B cell (primary cell): ENCODE results near the gene GRHPR. TPM values are rescaled to one million over a fixed set of nuclear protein-coding genes. Genes with fewer than 3 reads are reported as not detected.

Source experiments
- ATAC-seq: fragments of 200-7000 bp; cut with Tn5 transposase; one replicate; pipeline ENCODE4 v1.10.0; 2021; ENCODE audit warnings: low read depth, mild to moderate bottlenecking, moderate number of reproducible peaks, moderate library complexity
- CTCF ChIA-PET: fragments of 350-600 bp; sonication (Branson Sonifier 250); formaldehyde crosslinking; loops from one replicate; lab custom pipeline; 2021; ENCODE audit warnings: antibody characterized with exemption, inconsistent platforms; lab: Charles Lee
- POLR2A ChIA-PET: fragments of 350-600 bp; sonication (Branson Sonifier 250); formaldehyde crosslinking; loops from one replicate; lab custom pipeline; 2021; ENCODE audit warnings: antibody characterized with exemption; lab: Charles Lee
- DNase-seq: peaks from one replicate; pipeline ENCODE4 v3.0.0; 2013
- H2AFZ ChIP-seq: 2 replicates; pipeline ENCODE4 v1.6.1; 2012; ENCODE audit warnings: mild to moderate bottlenecking, low read depth, low read length; ENCODE audit not compliant: insufficient read depth, poor library complexity, severe bottlenecking
- H3K27ac ChIP-seq, 2 donors: 1 replicate in 1 of 2; 2 replicates in 1 of 2; pipeline ENCODE4 v1.5.1; 2012 to 2013; ENCODE audit warnings: low read length in 2 of 2, mild to moderate bottlenecking in 2 of 2, moderate library complexity in 1 of 2
- H3K27me3 ChIP-seq, 4 experiments: fragments of 200-600 bp in 1 of 4; sonication (generic) in 1 of 4; replicated peaks in 1 of 4; 1 replicate in 2 of 4; 2 replicates in 2 of 4; pipeline versions ENCODE4 v1.6.1 to v1.7.0; 2013 to 2016; ENCODE audit warnings: low read length in 3 of 4, mild to moderate bottlenecking in 2 of 4, mixed read lengths in 1 of 4, moderate library complexity in 1 of 4; ENCODE audit not compliant: insufficient read depth in 4 of 4, control insufficient read depth in 3 of 4; ENCODE audit errors: control extremely low read depth in 1 of 4
- H3K36me3 ChIP-seq, 2 experiments: replicated peaks in 1 of 2; 1 replicate in 1 of 2; 2 replicates in 1 of 2; pipeline versions ENCODE4 v1.6.1 to v1.7.1; 2013; ENCODE audit warnings: low read length in 1 of 2; ENCODE audit not compliant: insufficient read depth in 2 of 2, control insufficient read depth in 1 of 2; ENCODE audit errors: control extremely low read depth in 1 of 2, extremely low read depth in 1 of 2
- H3K4me1 ChIP-seq, 2 donors: fragments of 200-600 bp in 1 of 2; sonication (generic) in 1 of 2; 1 replicate in 1 of 2; 2 replicates in 1 of 2; pipeline versions ENCODE4 v1.5.1 to v1.6.1; 2013 to 2017; ENCODE audit warnings: low read length in 2 of 2; ENCODE audit not compliant: control insufficient read depth in 2 of 2, insufficient read depth in 2 of 2
- H3K4me2 ChIP-seq: replicated peaks from 2 replicates; pipeline ENCODE3; 2012; ENCODE audit warnings: mild to moderate bottlenecking, low read depth, low read length; ENCODE audit not compliant: poor library complexity, severe bottlenecking
- H3K4me3 ChIP-seq, 5 experiments: fragments of 200-600 bp in 1 of 5; sonication (generic) in 1 of 5; 1 replicate in 3 of 5; 2 replicates in 2 of 5; pipeline versions ENCODE4 v1.5.1 to v1.7.0; 2011 to 2016; ENCODE audit warnings: low read length in 4 of 5, mild to moderate bottlenecking in 4 of 5, low read depth in 2 of 5, control low read depth in 1 of 5, moderate library complexity in 1 of 5; ENCODE audit not compliant: insufficient read depth in 1 of 5; ENCODE audit errors: control extremely low read depth in 1 of 5, extremely low read depth in 1 of 5
- H3K79me2 ChIP-seq: fragments of 200-600 bp; sonication (generic); one replicate; pipeline ENCODE4 v1.6.0; 2016; ENCODE audit warnings: low read length; ENCODE audit not compliant: control insufficient read depth, insufficient read depth
- H3K9ac ChIP-seq: fragments of 200-600 bp; sonication (generic); 2 replicates; pipeline ENCODE4 v1.6.1; 2017; ENCODE audit warnings: mild to moderate bottlenecking, low read length, moderate library complexity
- H3K9me3 ChIP-seq, 3 donors: one replicate each; pipeline versions ENCODE4 v1.6.1 to v1.7.1; 2013; ENCODE audit warnings: low read length in 2 of 3; ENCODE audit not compliant: control insufficient read depth in 2 of 3, insufficient read depth in 1 of 3; ENCODE audit errors: control extremely low read depth in 1 of 3
- H4K20me1 ChIP-seq: 2 replicates; pipeline ENCODE4 v1.6.0; 2012; ENCODE audit warnings: mild to moderate bottlenecking, low read length; ENCODE audit not compliant: insufficient read depth, control insufficient read depth, poor library complexity, severe bottlenecking
- H3K27ac Mint-ChIP-seq: one replicate; pipeline ENCODE4 v1.8.0; 2021; ENCODE audit warnings: mixed read lengths
- H3K27me3 Mint-ChIP-seq: one replicate; pipeline ENCODE4 v1.8.0; 2021; ENCODE audit warnings: mixed read lengths
- H3K4me1 Mint-ChIP-seq: one replicate; pipeline ENCODE4 v1.8.0; 2021; ENCODE audit warnings: mixed read lengths
- H3K4me3 Mint-ChIP-seq: one replicate; pipeline ENCODE4 v1.8.0; 2021; ENCODE audit warnings: mixed read lengths
- H3K9me3 Mint-ChIP-seq: one replicate; pipeline ENCODE4 v1.8.0; 2022; ENCODE audit warnings: mixed read lengths; ENCODE audit not compliant: insufficient read depth
- CTCF ChIP-seq: fragments of 200-600 bp; IDR thresholded peaks from one replicate; pipeline ENCODE4 v1.8.0; 2022; ENCODE audit warnings: antibody characterized with exemption, mild to moderate bottlenecking
- EZH2 ChIP-seq: IDR thresholded peaks from 2 replicates; pipeline ENCODE4 v1.6.1; 2012; ENCODE audit warnings: borderline replicate concordance, low read depth, mild to moderate bottlenecking, moderate library complexity, low read length; ENCODE audit not compliant: insufficient read depth, poor library complexity, severe bottlenecking
- WGBS: methylation state at CpG from one replicate; pipeline ENCODE4 v1.1.5; 2013; ENCODE audit warnings: missing lambda C conversion rate; ENCODE audit not compliant: insufficient coverage; 5-methylcytosine and 5-hydroxymethylcytosine counted together
- intact Hi-C: fragments of 100-400 bp; cut with micrococcal nuclease; formaldehyde crosslinking; loops from one replicate; pipeline ENCODE4 v1.10.0; 2022
- polyA plus RNA-seq: library from polyadenylated mRNA; depleted of rRNA; stranded (reverse); fragments of >200 nt; gene quantifications from 2 replicates; pipeline ENCODE4 v1.2.3, GENCODE V29; 2012
- total RNA-seq, 2 donors: library from RNA; stranded (reverse); fragments of 120-200 nt in 1 of 2; gene quantifications; 1 replicate in 1 of 2; 2 replicates in 1 of 2; pipeline versions ENCODE4 v1.2.3 to v1.2.4, GENCODE V29; 2013 to 2022

The GRHPR gene
- total and polyA plus RNA-seq, 2 donors (not counting 1 experiment from before 2014, with no cell fraction given): 121 to 138 TPM

DNA sequence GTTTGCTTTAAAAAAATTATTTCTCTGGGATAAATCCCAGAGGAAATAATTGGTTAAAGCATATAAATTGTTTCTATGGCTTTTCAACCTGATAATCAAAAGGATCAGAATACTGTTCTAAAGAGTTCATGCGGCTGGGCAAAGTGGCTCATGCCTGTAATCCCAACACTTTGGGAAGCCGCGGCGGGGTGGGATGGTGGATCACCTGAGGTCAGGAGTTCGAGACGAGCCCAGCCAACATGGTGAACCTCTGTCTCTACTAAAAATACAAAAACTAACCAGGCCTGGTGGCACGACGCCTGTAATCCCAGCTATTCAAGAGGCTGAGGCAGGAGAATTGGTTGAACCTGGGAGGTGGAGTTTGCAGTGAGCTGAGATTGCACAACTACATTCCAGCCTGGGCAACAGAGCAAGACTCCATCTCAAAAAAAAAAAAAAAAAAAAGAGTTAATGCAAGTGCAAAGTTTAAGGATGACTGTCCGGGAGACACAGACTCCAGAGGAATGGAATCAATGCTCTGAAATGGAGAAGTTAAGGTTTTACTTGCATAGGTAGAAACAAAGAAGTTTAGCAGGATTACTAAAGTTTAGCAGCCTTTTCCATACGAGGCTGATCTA, 16.6 kb upstream of the GRHPR start:
- Histone ChIP-seq H3K4me3 (no peak overlapping the region), H2AFZ (no peak overlapping the region), H3K9me3 (no peaks in the 10 kb centered on the region), H3K36me3 (no peaks in the 10 kb centered on the region), H3K4me1 (peaks cover 56 to 72% of the 10 kb centered on the region in 2 donors), H3K27ac (no peak overlapping the region), H3K9ac (no peak overlapping the region), H3K4me2 (no peak overlapping the region), H3K79me2 (no peaks in the 10 kb centered on the region), H3K27me3 (no peaks in the 10 kb centered on the region), H4K20me1 (no peaks in the 10 kb centered on the region)
- no peak for ATAC-seq
- ChIA-PET POLR2A (interaction anchor here (0.6 to 3.9 kb wide), 5 partner anchors 19 to 60 kb away, joined by 3 to 22 read pairs (median 6); no protein-coding TSS in a partner anchor), CTCF (interaction anchor here (1.3 to 11.4 kb wide), 8 partner anchors 7 to 32 kb away, joined by 4 to 125 read pairs (median 12); no protein-coding TSS in a partner anchor)
- no peak for DNase-seq
- Mint-ChIP-seq H3K27ac (peak overlapping the region; percentile 21), H3K4me1 (peaks cover 79% of the 10 kb centered on the region), H3K9me3 (no peaks in the 10 kb centered on the region), H3K4me3 (peak overlapping the region; percentile 23), H3K27me3 (no peaks in the 10 kb centered on the region)
- WGBS: 83% methylated on average over 4 of the region's 10 CpGs
- intact Hi-C loops: loop anchor here (5.0 kb wide), 1 partner anchor 209 kb away; no protein-coding TSS in a partner anchor
- no peak for TF ChIP-seq EZH2
- TF ChIP-seq CTCF: no peak
